Endothelial cell (in vitro differentiated cells): ENCODE measurements around the gene INTS3. TPM values are rescaled to one million over a fixed set of nuclear protein-coding genes. Genes with fewer than 3 reads are reported as not detected.
A peak's percentile ranks its signal among the peaks of the same experiment; 100 is the strongest.

Experiments used
- DNase-seq: peaks from one replicate; pipeline ENCODE4 v3.0.0; 2021; ENCODE audit warnings: low spot score
- H3K27ac Mint-ChIP-seq: one replicate; pipeline ENCODE4 v1.8.0; 2021; ENCODE audit warnings: mixed read lengths, inconsistent platforms; ENCODE audit not compliant: unreplicated experiment
- H3K27me3 Mint-ChIP-seq: one replicate; pipeline ENCODE4 v1.8.0; 2021; ENCODE audit warnings: mild to moderate bottlenecking, moderate library complexity, mixed read lengths, inconsistent platforms; ENCODE audit not compliant: unreplicated experiment
- H3K36me3 Mint-ChIP-seq: one replicate; pipeline ENCODE4 v1.8.0; 2021; ENCODE audit warnings: mild to moderate bottlenecking, low read depth, mixed read lengths, inconsistent platforms; ENCODE audit not compliant: unreplicated experiment
- H3K4me1 Mint-ChIP-seq: one replicate; pipeline ENCODE4 v1.8.0; 2021; ENCODE audit warnings: mild to moderate bottlenecking, mixed read lengths, inconsistent platforms; ENCODE audit not compliant: unreplicated experiment
- H3K4me3 Mint-ChIP-seq: one replicate; pipeline ENCODE4 v1.8.0; 2021; ENCODE audit warnings: mild to moderate bottlenecking, mixed read lengths, inconsistent platforms; ENCODE audit not compliant: unreplicated experiment
- H3K9me3 Mint-ChIP-seq: one replicate; pipeline ENCODE4 v1.8.0; 2021; ENCODE audit warnings: mixed read lengths, inconsistent platforms; ENCODE audit not compliant: unreplicated experiment
- total RNA-seq: library from RNA; stranded (reverse); fragmentation: NEBNext Ultra II Directional; extraction: Animal tissue kit (Norgen Biotek cat#: 25700); gene quantifications from one replicate; pipeline ENCODE4 v1.2.1, GENCODE V29; 2021; ENCODE audit not compliant: unreplicated experiment
- TF ChIP-seq, protein P1 (sequence below): fragments of 200-600 bp; sonication (generic); IDR thresholded peaks from one replicate; pipeline ENCODE4 v1.5.0; 2021; ENCODE audit warnings: antibody characterized with exemption; ENCODE audit not compliant: unreplicated experiment

Gene INTS3
- total RNA-seq, 1 donor from 2014 or later, result 69.4 TPM

DNA sequence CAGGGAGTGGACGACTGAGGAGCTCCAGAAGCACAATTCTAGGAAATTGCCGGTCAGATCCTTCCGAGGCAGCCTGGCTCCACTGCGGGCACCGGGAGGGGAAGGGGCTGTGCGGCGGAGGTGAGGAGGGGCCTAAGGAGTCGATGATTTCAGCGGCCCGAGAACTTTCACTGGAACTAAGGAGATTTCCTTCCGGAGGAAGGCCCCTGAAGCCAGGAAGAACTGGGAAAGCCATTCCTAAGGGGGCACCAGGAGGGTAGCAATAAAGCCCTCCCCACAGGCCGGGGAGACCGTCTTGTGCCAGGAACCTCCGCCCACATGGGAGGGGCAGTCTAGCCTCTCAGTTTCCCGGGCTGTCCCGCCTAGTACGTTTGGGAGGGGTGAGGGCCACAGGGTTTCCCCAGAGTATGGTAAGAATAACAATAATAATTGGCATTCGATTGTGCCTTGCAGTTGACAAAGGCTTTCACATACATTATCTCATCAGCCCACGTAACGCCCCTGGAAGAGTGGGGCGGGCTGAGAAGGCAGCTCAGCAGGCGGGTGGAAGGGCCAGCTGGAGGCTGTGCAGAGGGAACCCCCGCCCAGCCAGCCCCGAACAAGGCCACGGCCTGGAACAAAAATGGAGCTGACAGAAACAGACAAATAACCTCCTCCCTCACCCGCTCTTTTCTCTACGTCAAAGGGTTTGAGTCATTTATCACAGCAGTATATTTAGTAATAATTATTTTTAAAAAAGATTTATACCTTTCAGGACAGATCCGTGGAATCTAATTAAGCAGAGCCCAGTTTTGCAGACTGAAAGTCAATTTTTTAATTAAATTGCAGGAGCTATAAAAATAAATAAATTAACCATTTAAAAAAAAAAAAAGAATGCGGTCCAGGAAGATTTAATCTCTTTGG lies 29.6 kb upstream of the INTS3 start:
- Mint-ChIP-seq H3K36me3 (no peaks in the 10 kb centered on the region), H3K9me3 (no peaks in the 10 kb centered on the region), H3K4me1 (peaks cover 18% of the 10 kb centered on the region), H3K27ac (peak overlapping the region; percentile 99), H3K27me3 (peaks cover 2% of the 10 kb centered on the region), H3K4me3 (no peak overlapping the region)
- peak; percentile 73 for DNase-seq
- TF ChIP-seq, protein P1, sequence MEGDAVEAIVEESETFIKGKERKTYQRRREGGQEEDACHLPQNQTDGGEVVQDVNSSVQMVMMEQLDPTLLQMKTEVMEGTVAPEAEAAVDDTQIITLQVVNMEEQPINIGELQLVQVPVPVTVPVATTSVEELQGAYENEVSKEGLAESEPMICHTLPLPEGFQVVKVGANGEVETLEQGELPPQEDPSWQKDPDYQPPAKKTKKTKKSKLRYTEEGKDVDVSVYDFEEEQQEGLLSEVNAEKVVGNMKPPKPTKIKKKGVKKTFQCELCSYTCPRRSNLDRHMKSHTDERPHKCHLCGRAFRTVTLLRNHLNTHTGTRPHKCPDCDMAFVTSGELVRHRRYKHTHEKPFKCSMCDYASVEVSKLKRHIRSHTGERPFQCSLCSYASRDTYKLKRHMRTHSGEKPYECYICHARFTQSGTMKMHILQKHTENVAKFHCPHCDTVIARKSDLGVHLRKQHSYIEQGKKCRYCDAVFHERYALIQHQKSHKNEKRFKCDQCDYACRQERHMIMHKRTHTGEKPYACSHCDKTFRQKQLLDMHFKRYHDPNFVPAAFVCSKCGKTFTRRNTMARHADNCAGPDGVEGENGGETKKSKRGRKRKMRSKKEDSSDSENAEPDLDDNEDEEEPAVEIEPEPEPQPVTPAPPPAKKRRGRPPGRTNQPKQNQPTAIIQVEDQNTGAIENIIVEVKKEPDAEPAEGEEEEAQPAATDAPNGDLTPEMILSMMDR, result no peak

DNA sequence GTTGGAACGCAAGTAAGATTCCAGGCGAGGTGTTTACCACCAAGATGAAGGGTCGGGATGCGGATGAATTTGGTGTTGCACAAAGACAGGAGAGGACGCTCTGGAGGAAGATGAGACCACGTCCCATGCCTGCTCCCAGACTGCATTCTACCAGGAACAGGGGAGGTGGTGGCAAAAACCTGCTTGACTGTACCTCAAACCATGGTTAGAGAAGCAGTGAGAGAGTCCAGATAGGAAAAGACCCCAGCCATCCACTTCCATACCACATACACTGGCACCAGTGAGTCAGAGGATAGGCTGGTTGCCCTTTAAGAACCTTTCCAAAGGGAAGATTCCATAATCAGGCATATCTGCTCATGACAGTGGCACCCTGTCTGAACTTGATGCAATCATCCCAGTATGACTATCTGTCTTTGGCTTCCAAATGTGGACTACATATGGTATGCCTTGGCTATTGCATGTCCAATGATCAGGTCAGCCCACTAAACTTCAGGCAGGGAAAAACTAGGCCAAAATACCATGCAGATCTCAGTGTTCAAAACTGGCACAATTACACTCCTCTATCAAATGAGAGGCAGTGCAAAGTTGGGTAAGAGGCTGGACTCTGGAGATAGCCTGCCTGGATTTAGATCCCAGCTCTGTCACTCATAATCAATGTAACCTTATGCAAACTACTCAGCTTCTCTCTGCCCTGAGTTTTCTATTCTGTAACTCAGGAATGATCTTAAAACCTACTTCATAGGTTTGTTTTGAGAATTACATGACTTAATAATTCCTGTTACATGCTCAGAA lies 28.7 kb upstream of the INTS3 start:
- H3K9me3 Mint-ChIP-seq, result no peaks in the 10 kb centered on the region
- no peak for DNase-seq
- H3K4me3 Mint-ChIP-seq, result no peak overlapping the region
- H3K27ac Mint-ChIP-seq, result peak overlapping the region; percentile 84
- peaks cover 2% of the 10 kb centered on the region for H3K27me3 Mint-ChIP-seq
- no peaks in the 10 kb centered on the region for H3K36me3 Mint-ChIP-seq
- H3K4me1 Mint-ChIP-seq, result peaks cover 18% of the 10 kb centered on the region
- TF ChIP-seq, protein P1, result no peak

DNA sequence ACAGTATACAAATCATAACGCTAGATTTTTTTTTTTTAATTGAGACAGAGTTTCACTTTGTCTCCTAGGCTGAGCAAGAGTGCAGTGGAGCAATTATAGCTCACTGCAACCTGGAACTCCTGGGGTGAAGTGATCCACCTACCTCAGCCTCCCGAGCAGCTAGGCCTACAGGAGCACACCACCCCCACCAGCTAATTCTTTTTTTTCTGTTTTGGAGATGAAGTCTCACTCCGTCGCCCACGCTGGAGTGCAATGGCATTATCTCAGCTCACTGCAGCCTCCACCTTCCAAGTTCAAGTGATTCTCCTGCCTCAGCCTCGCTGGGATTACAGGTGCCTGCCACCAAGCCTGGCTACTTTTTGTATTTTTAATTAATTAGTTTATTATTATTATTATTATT lies 28.1 kb upstream of the INTS3 start:
- TF ChIP-seq, protein P1, result no peak
- H3K4me1 Mint-ChIP-seq, result peaks cover 18% of the 10 kb centered on the region
- H3K27me3 Mint-ChIP-seq, result peaks cover 2% of the 10 kb centered on the region
- no peak for DNase-seq
- no peak overlapping the region for H3K4me3 Mint-ChIP-seq
- H3K9me3 Mint-ChIP-seq, result no peaks in the 10 kb centered on the region
- no peaks in the 10 kb centered on the region for H3K36me3 Mint-ChIP-seq
- H3K27ac Mint-ChIP-seq, result no peak overlapping the region

DNA sequence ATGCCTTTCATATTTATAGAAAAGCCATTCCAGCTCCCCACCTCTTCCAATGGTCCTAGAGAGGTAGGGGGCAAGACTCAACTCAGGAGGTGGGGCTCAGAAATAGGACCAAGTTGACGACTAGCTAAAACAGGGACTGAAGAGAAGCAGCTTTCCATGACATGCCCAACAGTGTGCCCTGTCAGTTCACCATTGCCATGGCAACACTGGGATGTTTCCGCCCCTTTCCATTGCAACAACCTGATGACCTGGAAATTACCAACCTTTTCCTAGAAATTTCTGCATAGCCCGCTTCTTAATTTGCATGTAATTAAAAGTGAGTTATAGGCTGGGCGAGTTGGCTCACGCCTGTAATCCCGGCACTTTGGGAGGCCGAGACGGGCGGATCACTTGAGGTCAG lies 22.4 kb upstream of the INTS3 start:
- no peak for DNase-seq
- TF ChIP-seq, protein P1, result no peak
- no peaks in the 10 kb centered on the region for H3K36me3 Mint-ChIP-seq
- H3K9me3 Mint-ChIP-seq, result no peaks in the 10 kb centered on the region
- H3K27ac Mint-ChIP-seq, result no peak overlapping the region
- no peak overlapping the region for H3K4me3 Mint-ChIP-seq
- no peaks in the 10 kb centered on the region for H3K27me3 Mint-ChIP-seq
- no peaks in the 10 kb centered on the region for H3K4me1 Mint-ChIP-seq
